Anterior cingulate cortex (tissue), 58 donors: Measurements from ENCODE around the gene PROSER2.

ENCODE experiments used
- DNase-seq, 58 donors: peaks; one replicate each; lab custom pipeline; 2025; lab: John Stamatoyannopoulos, UW

Gene PROSER2

DNA sequence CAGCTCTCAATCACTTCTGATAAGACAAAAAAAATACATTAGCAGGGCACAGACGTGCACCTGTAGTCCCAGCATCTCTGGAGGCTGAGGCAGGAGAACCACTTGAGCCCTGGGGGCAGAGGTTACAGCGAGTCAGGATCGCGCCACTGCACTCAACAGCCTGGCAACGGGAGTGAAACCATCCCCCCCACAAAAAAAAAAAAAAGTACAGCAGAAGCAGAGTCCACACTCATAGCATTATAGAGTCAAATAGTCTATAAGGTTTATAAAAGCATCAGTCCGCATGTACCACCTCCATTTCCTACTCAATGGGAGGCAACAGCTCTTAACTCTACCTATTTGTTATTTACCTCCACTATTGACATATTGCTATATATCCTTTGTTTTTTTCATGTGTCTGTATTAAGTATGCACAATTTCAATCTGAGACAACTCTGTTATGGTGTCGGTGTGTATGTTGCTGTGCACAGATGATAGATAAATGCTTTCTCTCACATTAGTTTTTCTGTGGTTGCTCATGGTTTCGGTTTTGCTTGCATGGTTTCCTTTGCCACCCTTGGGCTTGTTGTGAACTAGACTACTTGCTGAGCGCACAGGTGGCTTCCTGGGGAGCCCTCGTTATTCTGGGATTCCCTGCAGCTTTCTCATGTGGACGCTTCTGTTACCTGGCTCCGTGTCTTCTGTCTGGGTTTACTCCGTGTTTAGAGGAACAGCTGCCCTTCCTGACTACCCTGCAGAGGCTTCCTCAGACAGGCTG lies 40.4 kb downstream of the PROSER2 start:
- no peak for DNase-seq

DNA sequence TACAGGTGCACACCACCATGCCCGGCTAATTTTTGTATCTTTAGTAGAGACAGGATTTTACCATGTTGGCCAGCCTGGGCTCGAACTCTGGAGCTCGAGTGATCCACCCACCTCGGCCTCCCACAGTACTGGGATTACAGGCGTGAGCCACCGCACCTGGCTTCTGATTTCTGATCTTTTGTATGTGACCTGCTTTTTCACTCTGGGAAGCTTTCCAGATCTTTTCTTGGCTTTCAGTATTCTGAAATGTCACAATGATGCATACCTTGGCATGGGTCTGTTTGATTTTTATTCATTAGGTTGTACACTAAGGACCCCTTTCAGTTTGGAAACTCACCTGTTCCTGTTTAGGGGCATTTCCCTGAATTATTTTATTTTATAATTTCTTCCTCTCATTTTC lies 41.6 kb downstream of the PROSER2 start:
- DNase-seq: no peak

DNA sequence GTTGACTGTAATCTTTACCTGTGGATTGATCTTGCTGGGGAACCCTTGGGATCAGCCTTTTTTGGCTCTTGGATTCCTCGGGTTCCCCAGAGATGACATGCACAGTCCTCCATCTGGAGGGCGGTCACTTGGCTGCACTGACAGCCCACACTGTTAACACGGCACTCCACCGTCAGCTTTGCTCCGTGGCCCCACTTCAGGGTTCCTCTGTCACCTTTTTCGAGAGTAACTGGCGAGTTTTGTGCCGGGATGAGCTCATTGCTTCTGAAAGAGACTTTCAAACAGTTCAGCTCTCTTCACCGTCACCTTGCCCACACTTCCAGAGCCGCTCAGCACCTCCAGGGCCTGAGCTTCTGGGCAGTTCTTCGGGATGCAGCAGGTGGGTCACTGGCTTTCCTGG lies 42.4 kb downstream of the PROSER2 start:
- no peak for DNase-seq

DNA sequence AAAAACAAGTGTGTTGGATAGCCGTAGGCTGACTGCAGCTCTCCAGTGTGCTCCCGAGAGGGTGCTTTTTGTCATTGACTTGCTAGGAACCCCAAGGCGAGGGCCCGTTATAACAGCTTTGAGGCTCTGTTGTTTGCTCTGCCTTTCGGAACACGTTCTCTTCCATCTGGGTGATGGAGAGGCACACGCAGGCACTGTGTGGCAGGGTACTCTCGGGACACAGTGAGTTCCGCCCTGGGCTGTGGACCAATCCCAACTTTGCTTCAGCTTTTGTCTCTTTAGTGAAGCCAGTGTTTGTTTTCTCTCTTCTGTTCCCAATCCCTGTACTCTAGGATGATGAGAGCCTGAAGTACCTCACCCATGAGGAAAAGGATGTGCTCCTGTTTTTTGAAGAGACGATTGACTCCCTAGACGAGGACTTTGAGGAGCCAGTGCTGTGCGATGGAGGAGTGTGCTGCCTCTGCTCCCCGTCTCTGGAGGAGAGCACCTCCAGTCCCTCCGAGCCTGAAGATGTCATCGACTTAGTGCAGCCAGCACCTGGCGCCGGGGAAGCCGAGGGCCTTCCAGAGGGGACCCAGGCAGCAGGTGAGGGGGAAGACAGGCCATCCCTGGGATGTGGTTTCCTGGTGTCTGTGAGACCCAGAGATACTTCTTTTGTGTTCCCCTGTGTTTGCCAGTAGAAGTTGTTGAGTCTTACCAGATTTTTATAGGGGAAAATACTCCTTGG lies 43.2 kb downstream of the PROSER2 start:
- DNase-seq: no peak

DNA sequence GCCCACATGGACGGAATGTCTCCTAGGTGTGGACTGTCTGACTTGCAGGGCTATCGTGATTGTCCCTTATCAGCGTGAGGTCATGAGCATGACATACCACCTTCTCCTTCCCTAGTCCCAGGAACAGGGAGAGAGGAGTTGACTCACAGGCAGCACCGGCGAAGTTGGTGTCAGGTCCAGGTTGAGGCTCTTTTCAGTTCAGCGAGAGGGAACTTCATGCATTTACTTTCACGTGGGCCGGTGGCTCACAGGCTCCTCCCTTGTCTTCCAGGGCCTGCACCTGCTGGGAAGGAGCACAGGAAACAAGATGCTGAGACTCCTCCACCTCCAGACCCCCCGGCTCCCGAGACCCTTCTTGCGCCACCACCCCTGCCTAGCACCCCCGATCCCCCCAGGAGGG lies 46.1 kb downstream of the PROSER2 start:
- DNase-seq: no peak

DNA sequence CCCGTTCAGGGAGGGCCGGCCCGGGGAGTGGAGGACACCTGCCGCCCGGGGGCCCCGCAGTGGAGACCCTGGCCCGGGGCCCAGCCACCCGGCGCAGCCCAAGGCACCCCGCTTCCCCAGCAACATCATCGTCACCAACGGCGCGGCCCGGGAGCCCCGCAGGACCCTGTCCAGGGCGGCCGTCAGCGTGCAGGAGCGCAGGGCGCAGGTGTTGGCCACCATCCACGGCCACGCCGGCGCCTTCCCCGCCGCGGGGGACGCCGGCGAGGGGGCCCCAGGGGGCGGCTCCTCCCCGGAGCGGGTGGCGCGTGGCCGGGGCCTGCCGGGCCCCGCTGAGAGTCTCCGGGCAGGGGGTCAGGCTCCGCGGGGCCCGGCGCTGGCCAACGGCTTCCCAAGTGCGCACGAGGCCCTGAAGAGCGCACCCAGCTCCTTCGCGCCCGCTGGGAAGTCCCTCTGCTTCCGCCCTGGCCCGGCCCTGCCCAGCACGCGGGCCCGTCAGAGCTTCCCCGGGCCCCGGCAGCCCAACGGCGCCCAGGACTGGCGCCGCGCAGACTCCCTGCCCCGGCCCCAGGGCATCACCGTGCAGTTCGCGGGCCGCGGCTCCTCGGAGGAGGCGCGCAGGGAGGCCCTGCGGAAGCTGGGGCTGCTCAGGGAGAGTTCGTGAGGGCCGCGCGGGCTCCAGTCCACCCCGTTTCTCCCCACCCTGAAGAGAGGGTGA lies 46.7 kb downstream of the PROSER2 start:
- no peak for DNase-seq

DNA sequence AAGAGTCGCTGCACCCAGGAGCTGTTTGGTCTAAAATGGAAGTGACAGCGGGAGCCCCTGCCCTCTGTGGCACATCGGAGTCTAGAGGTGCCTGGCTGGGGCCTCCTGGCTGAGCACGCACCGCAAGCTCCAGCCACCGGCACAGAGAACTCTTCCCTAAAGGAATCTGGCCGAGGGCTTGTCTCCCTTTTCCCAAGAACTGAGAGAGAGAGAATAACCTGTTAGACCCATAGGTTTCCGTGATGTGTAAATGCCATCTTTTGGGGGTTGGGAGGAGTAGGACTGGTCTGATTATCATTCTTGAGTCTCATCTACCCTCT lies 47.3 kb downstream of the PROSER2 start:
- no peak for DNase-seq

DNA sequence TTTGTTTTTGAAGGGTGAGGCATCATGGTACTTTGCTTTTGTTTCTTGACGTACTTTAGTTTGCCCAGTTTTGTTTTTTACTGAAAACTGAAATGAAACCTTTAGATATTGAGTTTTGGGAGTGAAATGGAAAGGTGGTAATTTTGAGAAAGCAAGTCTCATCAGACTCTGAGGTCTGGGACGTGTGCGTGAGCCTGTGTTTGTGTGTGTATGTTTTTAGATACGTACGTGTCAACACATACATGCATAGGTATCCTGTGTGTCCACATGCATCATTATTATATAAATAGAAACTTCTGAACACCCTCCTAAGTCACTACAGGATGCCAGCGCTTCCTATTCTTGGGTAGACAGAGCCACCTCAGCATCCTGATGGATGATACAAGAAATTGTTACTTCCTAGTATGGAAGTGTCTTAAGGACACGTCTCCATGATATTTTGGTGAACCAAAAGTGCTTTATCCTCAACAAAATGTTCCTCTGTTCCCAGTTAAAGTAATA lies 47.8 kb downstream of the PROSER2 start:
- DNase-seq: no peak

DNA sequence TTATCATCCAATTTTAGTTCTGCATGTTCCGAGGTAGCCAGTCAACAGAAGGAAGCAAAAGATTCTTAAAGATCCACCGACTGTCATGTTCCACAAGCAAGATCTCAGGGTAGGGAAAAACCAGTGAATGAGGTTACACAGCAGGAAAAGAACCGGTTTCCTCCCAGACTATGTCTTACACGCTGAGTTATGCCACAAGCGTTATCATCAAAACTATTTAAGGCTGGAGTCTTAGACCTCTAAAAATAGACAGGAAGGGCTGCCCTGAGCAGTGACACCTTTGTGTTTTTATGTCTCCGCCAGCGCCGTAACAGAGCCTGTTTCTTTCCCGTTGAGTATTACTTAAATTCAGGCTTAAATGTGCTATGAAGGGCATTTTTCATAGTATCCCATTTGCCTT lies 48.3 kb downstream of the PROSER2 start:
- no peak for DNase-seq

DNA sequence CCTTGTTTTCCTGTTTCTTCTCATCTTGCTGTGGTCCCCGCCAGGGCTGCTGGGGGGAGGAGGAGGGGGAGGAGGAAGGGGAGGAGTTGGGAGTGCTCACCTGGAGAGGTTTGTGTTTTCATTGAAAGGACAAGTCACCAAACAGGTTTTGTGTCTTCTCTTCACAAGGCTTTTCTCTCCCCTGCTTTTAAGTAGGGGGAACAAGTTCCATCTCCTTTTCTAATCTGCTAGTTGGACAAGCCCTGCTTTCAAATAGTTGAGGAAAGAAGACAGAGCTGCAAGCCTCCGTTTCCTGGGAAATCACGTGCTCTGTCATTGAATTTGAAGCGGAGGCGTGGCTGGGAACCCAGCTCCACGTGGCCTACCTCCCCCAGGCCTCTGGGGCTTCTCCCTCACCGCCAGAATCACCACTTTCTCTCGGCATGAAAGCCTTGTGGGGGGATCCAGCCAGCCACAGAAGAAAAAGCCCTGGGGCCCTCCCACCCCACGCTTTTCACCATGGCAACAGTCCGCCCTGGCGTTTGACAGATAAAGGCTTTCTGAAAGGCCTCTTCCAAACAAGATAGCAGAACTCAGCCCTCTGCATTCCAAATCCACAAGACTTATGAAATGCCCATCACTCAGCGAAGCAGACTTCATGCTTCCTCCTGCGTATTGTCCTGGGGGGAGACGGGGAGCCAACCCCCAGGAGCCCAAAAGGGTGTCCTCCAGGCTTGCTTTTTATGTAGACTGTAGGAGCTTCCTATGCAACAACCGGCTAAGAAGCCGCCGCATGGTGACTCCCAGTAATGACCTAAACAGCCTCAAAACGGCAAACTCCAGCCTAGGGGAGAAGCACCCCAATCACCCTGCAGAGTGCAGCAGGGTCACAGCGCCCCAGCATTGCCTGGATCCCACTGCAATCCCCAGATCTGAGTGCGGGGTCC lies 51.7 kb downstream of the PROSER2 start:
- DNase-seq: peak in 20 of 58 donors; percentile 4 to 76 (median 19)

DNA sequence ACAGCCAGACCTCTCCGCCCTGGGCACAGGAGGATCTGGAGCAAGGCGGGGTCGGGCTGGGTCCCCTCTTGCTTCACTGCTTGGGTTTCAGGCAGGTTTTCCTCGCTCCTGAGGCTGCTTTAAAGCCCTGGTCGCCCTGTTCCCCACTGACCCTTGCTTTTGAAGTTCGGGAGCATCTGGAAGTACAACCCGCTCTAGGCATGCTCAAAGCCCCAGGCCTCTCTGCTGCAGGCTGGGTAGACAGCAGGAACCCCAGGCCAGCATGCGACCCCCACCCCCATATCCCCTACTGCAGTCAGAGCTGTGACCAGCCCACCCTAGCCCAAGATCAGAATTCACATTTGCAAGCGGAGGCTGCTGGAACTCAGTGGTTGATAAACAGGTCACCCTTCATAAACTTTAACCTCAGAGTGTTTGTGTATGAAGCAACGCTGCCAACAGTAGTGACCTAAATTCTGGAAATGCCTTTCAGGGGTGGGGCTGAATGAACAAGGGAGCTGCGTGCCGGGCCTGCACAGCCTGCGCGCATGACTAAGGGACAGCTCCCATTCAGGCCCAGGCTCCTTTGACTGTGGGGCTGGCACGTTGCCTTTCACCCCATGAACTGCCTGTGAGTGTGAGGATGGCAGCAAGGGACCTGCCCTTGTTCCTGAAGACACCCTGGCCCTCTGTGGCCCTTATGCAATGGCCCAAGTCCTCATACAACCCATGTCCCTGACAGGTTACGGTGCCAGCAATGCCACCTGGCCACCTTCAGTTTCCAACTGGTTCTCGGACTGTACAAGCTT lies 52.5 kb downstream of the PROSER2 start:
- DNase-seq: no peak

DNA sequence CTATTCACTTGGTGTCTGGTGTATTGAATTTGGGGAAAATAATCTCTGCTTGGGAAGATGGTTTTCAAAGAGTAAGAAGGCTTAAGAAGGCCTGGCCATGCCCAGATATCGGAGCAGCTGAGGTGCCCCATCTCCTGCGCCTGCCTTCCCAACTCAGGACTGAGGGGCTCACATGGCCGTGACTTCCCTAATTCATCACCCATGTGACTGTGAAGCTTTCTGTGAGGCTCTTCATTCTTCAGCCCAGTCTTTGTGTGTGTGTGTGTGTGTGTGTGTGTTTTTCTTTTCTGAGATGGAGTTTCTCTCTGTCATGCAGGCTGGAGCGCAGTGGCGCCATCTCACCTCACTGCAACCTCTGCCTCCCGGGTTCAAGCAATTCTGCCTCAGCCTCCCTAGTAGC lies 53.2 kb downstream of the PROSER2 start:
- no peak for DNase-seq

DNA sequence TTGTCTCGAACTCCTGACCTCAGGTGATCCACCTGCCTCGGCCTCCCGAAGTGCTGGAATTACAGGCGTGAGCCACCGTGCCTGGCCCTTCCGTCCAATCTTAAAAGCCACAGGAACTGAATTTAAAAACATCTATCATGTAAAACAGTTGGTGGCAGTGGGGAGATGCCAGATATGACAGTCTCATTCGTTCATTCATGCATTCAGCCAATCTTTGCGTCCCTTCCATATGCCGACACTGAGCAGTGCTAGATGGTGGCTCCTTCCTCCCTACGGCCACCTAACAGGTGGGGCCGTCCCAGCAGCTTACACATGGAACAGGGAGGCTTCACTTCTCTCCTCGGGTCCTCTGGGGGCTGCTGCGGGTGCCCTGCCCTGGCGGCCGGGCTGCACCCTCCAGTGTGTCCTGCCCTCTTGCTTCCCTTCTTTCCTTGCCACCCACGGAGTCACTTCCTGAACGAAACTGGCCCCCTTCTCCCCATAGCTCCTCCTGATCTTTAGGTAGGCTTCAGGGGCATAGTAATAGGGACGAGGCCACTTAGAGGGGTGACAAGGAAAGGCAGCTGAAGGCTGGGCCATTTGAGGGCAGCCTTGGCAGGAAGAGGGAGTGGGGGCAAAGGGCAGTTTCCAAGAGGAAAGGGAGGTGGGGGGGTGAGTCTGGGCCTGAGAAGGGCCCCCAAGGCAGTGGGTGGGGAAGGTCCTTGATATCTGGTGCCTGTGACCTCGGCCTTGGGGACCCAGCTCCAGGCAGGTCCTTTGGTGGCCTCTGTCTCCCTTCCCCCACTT lies 53.8 kb downstream of the PROSER2 start:
- DNase-seq: no peak

DNA sequence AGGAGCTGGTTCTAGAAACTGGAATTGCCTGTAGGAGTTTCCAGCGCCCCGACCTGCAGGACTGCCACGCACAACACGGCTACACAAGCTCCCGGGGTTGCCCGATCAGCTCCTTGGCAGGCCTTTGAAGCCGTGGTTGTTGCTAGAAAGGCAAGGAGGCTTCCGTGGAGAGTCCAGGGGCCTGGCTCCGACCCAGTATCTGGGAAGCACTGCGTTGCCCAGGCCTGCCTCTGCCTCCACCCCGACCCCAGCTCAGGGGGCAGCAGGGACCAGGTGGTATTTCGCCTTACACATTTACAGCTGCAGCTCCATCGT lies 54.4 kb downstream of the PROSER2 start:
- no peak for DNase-seq

DNA sequence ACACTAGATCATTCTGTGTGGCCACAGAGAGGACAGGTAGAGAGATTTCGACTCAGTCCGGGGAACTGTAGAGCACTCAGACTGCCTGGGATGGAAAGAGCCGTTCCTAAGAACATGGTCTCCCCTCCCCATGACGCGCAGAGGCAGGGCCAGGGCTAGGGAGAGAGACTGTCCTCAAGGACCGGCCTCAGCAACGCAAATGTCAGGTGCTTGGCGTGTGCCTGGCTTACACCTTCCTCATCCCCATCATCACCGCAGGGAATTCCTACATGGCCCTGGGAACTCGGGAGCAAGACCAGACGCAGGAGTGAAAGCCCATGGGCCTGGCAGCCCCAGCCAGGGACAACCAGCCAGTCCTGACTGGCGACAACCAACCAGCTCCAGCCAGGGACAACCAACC lies 55.6 kb downstream of the PROSER2 start:
- DNase-seq: no peak

DNA sequence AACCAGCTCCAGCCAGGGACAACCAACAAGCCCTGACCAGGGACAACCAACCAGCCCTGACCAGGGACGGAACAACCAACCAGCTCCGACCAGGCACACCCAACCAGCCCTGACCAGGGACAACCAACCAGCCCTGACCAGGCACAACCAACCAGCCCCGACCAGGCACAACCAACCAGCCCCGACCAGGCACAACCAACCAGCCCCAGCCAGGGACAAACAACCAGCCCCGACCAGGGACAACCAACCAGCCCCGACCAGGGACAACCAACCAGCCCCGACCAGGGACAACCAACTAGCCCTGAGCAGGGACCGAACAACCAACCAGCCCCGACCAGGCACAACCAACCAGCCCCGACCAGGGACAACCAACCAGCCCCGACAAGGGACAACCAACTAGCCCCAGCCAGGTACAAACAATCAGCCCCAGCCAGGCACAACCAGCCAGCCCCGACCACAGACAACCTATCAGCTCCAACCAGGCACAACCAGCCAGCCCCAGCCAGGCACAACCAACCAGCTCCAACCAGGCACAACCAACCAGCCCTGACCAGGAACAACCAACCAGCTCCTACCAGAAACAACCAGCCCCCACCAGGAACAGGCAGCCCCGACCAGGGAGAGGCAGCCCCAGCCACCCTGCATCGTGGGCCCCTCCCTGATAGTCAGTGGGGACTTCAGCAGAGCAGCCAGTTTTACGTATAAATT lies 56.4 kb downstream of the PROSER2 start:
- no peak for DNase-seq

DNA sequence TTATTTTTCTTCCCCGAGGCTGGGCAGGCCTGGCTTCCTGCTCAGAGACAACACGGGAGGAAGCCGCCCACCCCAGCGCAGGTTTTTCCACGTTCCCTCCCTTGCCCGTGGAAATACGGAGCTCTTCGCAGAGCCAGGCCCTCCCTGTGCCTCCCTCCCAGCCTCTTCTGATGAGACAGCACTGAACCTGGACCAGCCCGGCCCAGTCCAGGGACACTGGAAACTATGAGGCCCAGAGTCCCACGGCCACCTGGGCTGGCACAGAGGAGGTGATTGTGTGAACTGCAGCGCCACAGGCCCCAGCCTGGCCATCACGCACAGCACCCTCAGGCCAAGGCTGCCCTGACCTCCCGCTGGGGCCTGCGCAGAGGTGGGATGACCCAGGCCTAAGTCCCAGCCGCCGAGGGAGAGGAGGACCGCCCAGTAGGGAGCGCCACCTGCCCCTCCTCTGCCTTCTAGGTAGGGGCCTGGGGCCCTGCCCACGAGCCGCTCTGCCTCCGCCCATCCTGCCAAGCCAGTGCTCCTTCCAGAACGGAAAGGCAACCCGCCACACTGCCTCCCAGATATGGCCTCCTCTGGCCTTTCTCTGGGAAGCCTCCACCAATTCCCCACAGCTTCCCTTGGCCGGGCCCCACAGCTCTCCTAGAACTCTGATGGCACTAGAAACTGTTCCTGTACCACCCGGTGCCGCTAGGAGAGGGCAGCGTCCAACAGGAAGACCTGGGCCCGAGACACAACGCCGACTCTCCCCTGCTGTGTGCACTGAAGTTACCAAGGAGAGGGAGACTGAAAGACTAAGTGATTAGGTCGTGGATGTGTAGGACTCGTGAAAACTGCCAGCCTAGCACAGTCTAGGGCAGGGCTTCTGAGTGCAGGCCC lies 57.2 kb downstream of the PROSER2 start:
- DNase-seq: no peak
